Activated T-cell treated with anti-CD3 and anti-CD28 coated beads, Interleukin-2, amount 50 U/mL, for 24 hours (primary cell): ENCODE measurements around the gene INPP5A.
"Not testable (repeated sequence)": the region's sequence is repeated elsewhere in the genome, so short reads cannot be mapped to it uniquely, and the experiment has no call there.

Source experiments
- DNase-seq: peaks from one replicate; pipeline ENCODE4 v3.0.0-alpha.2; 2020
- H3K27ac Mint-ChIP-seq: 2 replicates; pipeline ENCODE4 v1.8.0; 2020; ENCODE audit warnings: mild to moderate bottlenecking, mixed read lengths
- H3K27me3 Mint-ChIP-seq: 2 replicates; pipeline ENCODE4 v1.8.0; 2020; ENCODE audit warnings: mixed read lengths
- H3K36me3 Mint-ChIP-seq: 2 replicates; pipeline ENCODE4 v1.8.0; 2020; ENCODE audit warnings: low read depth, mixed read lengths
- H3K4me1 Mint-ChIP-seq: 2 replicates; pipeline ENCODE4 v1.8.0; 2020; ENCODE audit warnings: low read depth, mixed read lengths
- H3K4me3 Mint-ChIP-seq: 2 replicates; pipeline ENCODE4 v1.8.0; 2020; ENCODE audit warnings: mild to moderate bottlenecking, moderate library complexity, mixed read lengths
- H3K9me3 Mint-ChIP-seq: 2 replicates; pipeline ENCODE4 v1.8.0; 2020; ENCODE audit warnings: mixed read lengths

The INPP5A gene

GRCh38 chr10:132788831-132789219 is 251.2 kb downstream of the INPP5A start:
- Mint-ChIP-seq H3K36me3 (no peaks in the 10 kb centered on the region), H3K9me3 (no peaks in the 10 kb centered on the region), H3K27ac (no peak overlapping the region), H3K4me3 (no peak overlapping the region), H3K4me1 (peaks cover 2% of the 10 kb centered on the region), H3K27me3 (peaks cover 38% of the 10 kb centered on the region)
- no peak for DNase-seq

GRCh38 chr10:132789659-132790148 is 252.1 kb downstream of the INPP5A start:
- no peak for DNase-seq
- Mint-ChIP-seq H3K4me1 (no peaks in the 10 kb centered on the region), H3K36me3 (no peaks in the 10 kb centered on the region), H3K9me3 (no peaks in the 10 kb centered on the region), H3K4me3 (no peak overlapping the region), H3K27me3 (peaks cover 33% of the 10 kb centered on the region), H3K27ac (no peak overlapping the region)

GRCh38 chr10:132790470-132790869 is 252.9 kb downstream of the INPP5A start:
- Mint-ChIP-seq H3K27ac (no peak overlapping the region), H3K4me1 (no peaks in the 10 kb centered on the region), H3K9me3 (no peaks in the 10 kb centered on the region), H3K36me3 (no peaks in the 10 kb centered on the region), H3K4me3 (no peak overlapping the region), H3K27me3 (peaks cover 27% of the 10 kb centered on the region)
- DNase-seq: no peak

- no peaks in the 10 kb centered on the region for H3K9me3 Mint-ChIP-seq
- no peaks in the 10 kb centered on the region for H3K4me1 Mint-ChIP-seq
- no peak overlapping the region for H3K4me3 Mint-ChIP-seq
- H3K27me3 Mint-ChIP-seq: peaks cover 26% of the 10 kb centered on the region
- no peak for DNase-seq
- H3K27ac Mint-ChIP-seq: no peak overlapping the region
- no peaks in the 10 kb centered on the region for H3K36me3 Mint-ChIP-seq
Measured at GRCh38 chr10:132790934-132791829, 253.6 kb downstream of the INPP5A start.

DNA sequence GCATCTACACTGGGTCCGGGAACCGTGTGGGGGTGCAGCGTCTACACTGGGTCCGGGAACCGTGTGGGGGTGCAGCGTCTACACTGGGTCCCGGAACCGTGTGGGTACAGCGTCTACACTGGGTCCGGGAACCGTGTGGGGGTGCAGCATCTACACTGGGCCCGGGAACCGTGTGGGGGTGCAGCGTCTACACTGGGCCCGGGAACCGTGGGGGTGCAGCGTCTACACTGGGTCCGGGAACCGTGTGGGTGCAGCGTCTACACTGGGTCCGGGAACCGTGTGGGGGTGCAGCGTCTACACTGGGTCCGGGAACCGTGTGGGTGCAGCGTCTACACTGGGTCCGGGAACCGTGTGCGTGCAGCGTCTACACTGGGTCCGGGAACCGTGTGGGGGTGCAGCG is 254.5 kb downstream of the INPP5A start:
- H3K27me3 Mint-ChIP-seq: peaks cover 24% of the 10 kb centered on the region
- not testable (repeated sequence) for DNase-seq, H3K4me1 Mint-ChIP-seq, H3K27ac Mint-ChIP-seq, H3K36me3 Mint-ChIP-seq, H3K9me3 Mint-ChIP-seq, H3K4me3 Mint-ChIP-seq

GRCh38 chr10:132792796-132793195 is 255.2 kb downstream of the INPP5A start:
- H3K27me3 Mint-ChIP-seq: peaks cover 23% of the 10 kb centered on the region
- H3K4me3 Mint-ChIP-seq: no peak overlapping the region
- H3K9me3 Mint-ChIP-seq: no peaks in the 10 kb centered on the region

DNA sequence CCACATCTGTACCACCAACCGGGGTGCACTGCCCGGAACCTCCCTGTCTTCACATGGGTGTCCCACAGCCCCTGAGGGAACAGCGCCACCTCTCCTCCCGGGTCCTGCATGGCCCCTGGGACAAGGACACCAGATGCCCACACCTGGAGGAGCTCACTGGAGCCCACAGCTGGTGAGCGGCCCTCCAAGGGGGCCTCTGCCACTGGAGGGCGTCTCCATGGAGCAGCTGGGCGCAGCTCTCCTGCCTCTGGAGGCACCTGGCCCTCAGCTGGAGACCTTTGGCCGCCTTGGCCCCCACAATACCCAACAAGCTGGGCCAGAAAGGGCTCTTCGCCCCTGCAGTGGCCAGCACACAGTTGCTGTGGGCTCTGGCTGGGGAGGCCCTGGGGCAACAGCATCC is 255.6 kb downstream of the INPP5A start:
- H3K27ac Mint-ChIP-seq: no peak overlapping the region
- no peaks in the 10 kb centered on the region for H3K4me1 Mint-ChIP-seq
- no peaks in the 10 kb centered on the region for H3K9me3 Mint-ChIP-seq
- no peaks in the 10 kb centered on the region for H3K36me3 Mint-ChIP-seq
- H3K4me3 Mint-ChIP-seq: no peak overlapping the region
- DNase-seq: no peak
- peaks cover 19% of the 10 kb centered on the region for H3K27me3 Mint-ChIP-seq

More at GRCh38 chr10:132792796-132793195, 255.2 kb downstream of the INPP5A start:
- Mint-ChIP-seq H3K36me3 (no peaks in the 10 kb centered on the region), H3K27ac (no peak overlapping the region), H3K4me1 (no peaks in the 10 kb centered on the region)
- DNase-seq: no peak

- Mint-ChIP-seq H3K27me3 (peaks cover 11% of the 10 kb centered on the region), H3K4me3 (no peak overlapping the region)
- DNase-seq: no peak
Measured at GRCh38 chr10:132793871-132794849, 256.6 kb downstream of the INPP5A start.

DNA sequence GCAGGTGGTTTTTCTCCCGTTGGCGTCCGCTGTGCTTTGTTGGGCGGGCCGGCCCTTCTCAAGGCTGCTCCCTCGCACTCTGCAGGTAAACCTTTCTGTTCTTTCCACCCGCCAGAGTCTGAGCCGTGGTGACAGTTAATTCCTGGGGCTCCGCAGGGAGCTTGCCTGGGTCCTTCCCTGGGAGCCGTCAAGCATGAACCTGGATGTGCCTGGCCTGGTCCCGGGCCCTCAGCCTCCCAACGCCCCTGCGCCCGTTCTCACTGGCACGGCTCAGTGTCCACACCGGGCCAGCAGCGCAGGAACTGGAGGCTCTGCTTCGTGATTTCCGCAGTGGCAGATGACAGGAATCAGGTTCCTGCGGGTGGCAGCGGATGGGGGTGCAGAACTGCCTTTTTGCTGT is 259.3 kb downstream of the INPP5A start:
- H3K4me3 Mint-ChIP-seq: no peak overlapping the region
- no peak overlapping the region for H3K27ac Mint-ChIP-seq
- H3K36me3 Mint-ChIP-seq: no peaks in the 10 kb centered on the region

More at GRCh38 chr10:132793871-132794849, 256.6 kb downstream of the INPP5A start:
- Mint-ChIP-seq H3K36me3 (no peaks in the 10 kb centered on the region), H3K9me3 (no peaks in the 10 kb centered on the region), H3K27ac (no peak overlapping the region), H3K4me1 (no peaks in the 10 kb centered on the region)

GRCh38 chr10:132797986-132798385 is 260.4 kb downstream of the INPP5A start:
- H3K27me3 Mint-ChIP-seq: not testable (repeated sequence)

More for the DNA sequence above, 259.3 kb downstream of the INPP5A start:
- Mint-ChIP-seq H3K4me1 (no peaks in the 10 kb centered on the region), H3K9me3 (no peaks in the 10 kb centered on the region), H3K27me3 (no peaks in the 10 kb centered on the region)
- DNase-seq: no peak

GRCh38 chr10:132798403-132798802 is 260.8 kb downstream of the INPP5A start:
- Mint-ChIP-seq H3K4me1 (no peaks in the 10 kb centered on the region), H3K27me3 (no peaks in the 10 kb centered on the region), H3K27ac (no peak overlapping the region), H3K36me3 (no peaks in the 10 kb centered on the region), H3K9me3 (no peaks in the 10 kb centered on the region), H3K4me3 (no peak overlapping the region)
- DNase-seq: no peak

More at GRCh38 chr10:132797986-132798385, 260.4 kb downstream of the INPP5A start:
- not testable (repeated sequence) for H3K4me1 Mint-ChIP-seq, H3K9me3 Mint-ChIP-seq, H3K4me3 Mint-ChIP-seq, H3K36me3 Mint-ChIP-seq, H3K27ac Mint-ChIP-seq, DNase-seq

DNA sequence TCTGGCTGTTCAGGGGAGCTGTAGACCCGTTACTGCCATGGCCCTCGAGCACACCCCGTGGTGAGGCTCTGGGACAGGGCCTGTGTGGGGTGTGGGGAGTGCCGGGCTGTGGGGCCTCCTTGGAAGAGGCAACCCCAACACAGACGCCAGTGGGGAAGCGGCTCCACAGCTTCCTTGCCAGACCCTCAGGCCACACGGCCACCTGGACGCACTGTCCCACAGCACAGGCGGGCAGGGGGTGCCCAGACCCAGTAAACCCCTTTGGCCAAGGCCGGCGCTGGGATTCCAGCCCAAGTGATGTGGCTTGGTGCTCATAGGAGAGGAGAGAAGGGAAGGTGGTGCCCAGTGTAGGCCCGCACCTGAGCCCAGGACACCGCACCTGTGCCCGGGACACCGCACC is 261.3 kb downstream of the INPP5A start:
- Mint-ChIP-seq H3K4me3 (no peak overlapping the region), H3K27me3 (no peaks in the 10 kb centered on the region), H3K36me3 (no peaks in the 10 kb centered on the region), H3K4me1 (no peaks in the 10 kb centered on the region), H3K27ac (no peak overlapping the region), H3K9me3 (no peaks in the 10 kb centered on the region)
- DNase-seq: no peak

DNA sequence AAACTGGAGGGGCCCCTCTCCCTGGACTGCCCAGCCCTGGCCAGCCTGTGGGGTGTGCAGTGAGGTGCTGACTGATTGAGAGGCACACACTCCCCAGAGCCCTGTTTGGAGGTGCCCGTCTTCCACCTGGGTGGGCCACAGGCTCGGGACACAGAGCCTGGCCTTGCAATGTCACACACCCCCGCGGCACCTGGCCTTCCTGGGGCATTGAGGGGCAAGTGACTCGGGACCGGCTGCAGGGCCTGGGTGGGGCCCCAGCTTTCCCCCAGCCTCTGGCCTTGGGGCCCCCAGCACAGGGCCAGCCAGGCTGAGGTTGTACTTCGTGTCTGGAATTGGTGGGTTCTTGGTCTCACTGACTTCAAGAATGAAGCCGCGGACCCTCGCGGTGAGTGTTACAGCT is 262.3 kb downstream of the INPP5A start:
- no peaks in the 10 kb centered on the region for H3K27me3 Mint-ChIP-seq
- DNase-seq: no peak
- H3K36me3 Mint-ChIP-seq: no peaks in the 10 kb centered on the region
- H3K27ac Mint-ChIP-seq: no peak overlapping the region
- no peaks in the 10 kb centered on the region for H3K4me1 Mint-ChIP-seq
- no peaks in the 10 kb centered on the region for H3K9me3 Mint-ChIP-seq
- H3K4me3 Mint-ChIP-seq: no peak overlapping the region

GRCh38 chr10:132802048-132802447 is 264.5 kb downstream of the INPP5A start:
- Mint-ChIP-seq H3K27me3 (no peaks in the 10 kb centered on the region), H3K36me3 (no peaks in the 10 kb centered on the region), H3K27ac (no peak overlapping the region), H3K4me1 (no peaks in the 10 kb centered on the region), H3K9me3 (no peaks in the 10 kb centered on the region), H3K4me3 (no peak overlapping the region)
- no peak for DNase-seq
